Epithelial cell of esophagus (primary cell): ENCODE data around the gene NADK.

Experiments
- DNase-seq: peaks from one replicate; pipeline ENCODE4 v3.0.0; 2010; ENCODE audit warnings: low read depth
- H3K4me3 ChIP-seq: 2 replicates; pipeline ENCODE4 v1.5.1; 2011; ENCODE audit warnings: mild to moderate bottlenecking, low read length, control low read depth
- CTCF ChIP-seq: IDR thresholded peaks from 2 replicates; pipeline ENCODE4 v1.5.1; 2011; ENCODE audit warnings: low read depth, mild to moderate bottlenecking, low read length, control low read depth, inconsistent platforms; ENCODE audit not compliant: insufficient read depth; ENCODE audit errors: missing control alignments

NADK gene

GRCh38 chr1:1780598-1781525, 2.6 kb upstream of the NADK start:
- no peak for DNase-seq
- TF ChIP-seq CTCF = no peak
- H3K4me3 ChIP-seq = no peak overlapping the region

GRCh38 chr1:1779691-1780597, 1.7 kb upstream of the NADK start:
- peak; percentile 34 for DNase-seq
- TF ChIP-seq CTCF = no peak
- no peak overlapping the region for H3K4me3 ChIP-seq

- H3K4me3 ChIP-seq = peak overlapping the region; percentile 57
- no peak for TF ChIP-seq CTCF
- no peak for DNase-seq
Observed at GRCh38 chr1:1779320-1779675, 1.0 kb upstream of the NADK start.

GRCh38 chr1:1778663-1779319, 521 bp upstream of the NADK start:
- no peak for TF ChIP-seq CTCF
- DNase-seq = peak; percentile 84
- peak overlapping the region; percentile 57 for H3K4me3 ChIP-seq

- TF ChIP-seq CTCF = no peak
- peak; percentile 26 for DNase-seq
- H3K4me3 ChIP-seq = peak overlapping the region; percentile 73
Observed at GRCh38 chr1:1777583-1777899, 729 bp downstream of the NADK start.

GRCh38 chr1:1776672-1777582, 1.3 kb downstream of the NADK start:
- H3K4me3 ChIP-seq = peak overlapping the region; percentile 73
- no peak for TF ChIP-seq CTCF
- DNase-seq = no peak
